NCI-H345 treated with DMSO at 0.1 percent for 48 hours (cell line): ENCODE measurements around the gene C5AR2.
"Not testable (repeated sequence)": the region's sequence is repeated elsewhere in the genome, so short reads cannot be mapped to it uniquely, and the experiment has no call there.

ENCODE experiments used
- DNase-seq: peaks from one replicate; lab custom pipeline; 2025; ENCODE audit not compliant: unreplicated experiment; lab: John Stamatoyannopoulos, UW

The C5AR2 gene

GRCh38 chr19:47323409-47323808 is 8.6 kb upstream of the C5AR2 start:
- DNase-seq, result no peak

- no peak for DNase-seq
Measured at GRCh38 chr19:47323872-47324271, 8.1 kb upstream of the C5AR2 start.

DNA sequence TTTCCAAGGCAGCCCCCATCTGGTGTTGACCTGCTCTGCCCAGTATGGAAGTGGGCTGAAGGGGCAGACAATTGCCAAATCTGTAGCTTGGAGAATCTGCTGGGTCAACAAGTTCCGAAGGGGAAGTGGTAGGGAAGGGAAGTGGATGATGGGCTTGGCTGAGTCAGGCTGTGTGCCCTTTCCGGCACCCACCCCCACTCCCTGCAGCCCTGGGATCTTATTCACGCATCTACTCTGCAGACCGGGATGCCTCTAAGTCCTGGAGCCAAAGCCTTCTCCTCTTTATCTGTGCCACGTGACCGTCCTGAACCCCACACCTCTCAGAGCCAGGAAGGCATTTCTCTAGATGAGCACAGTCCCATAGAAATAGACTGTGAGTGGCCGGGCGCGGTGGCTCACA is 7.5 kb upstream of the C5AR2 start:
- DNase-seq, result no peak

DNA sequence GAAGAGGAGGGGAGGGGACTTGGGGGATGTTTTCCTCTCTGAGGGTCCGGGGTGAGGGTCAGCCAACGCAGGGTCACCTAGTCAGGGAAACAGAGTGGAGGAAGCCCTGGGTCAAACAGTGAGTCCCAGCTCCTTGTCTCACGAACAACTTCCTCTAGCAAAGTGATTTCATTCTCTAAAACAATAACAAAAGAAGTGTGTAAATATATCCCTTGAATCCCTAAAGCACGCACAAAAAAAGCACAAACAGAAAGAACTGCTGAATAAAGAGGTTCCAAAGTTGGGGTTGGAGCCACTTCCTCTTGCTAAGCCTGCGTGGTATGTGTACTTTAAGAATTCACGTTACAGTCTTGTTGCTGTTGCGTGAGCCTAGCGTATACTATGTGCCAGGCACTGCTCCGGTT is 1.5 kb upstream of the C5AR2 start:
- no peak for DNase-seq

GRCh38 chr19:47331490-47331889 is 485 bp upstream of the C5AR2 start:
- no peak for DNase-seq

DNA sequence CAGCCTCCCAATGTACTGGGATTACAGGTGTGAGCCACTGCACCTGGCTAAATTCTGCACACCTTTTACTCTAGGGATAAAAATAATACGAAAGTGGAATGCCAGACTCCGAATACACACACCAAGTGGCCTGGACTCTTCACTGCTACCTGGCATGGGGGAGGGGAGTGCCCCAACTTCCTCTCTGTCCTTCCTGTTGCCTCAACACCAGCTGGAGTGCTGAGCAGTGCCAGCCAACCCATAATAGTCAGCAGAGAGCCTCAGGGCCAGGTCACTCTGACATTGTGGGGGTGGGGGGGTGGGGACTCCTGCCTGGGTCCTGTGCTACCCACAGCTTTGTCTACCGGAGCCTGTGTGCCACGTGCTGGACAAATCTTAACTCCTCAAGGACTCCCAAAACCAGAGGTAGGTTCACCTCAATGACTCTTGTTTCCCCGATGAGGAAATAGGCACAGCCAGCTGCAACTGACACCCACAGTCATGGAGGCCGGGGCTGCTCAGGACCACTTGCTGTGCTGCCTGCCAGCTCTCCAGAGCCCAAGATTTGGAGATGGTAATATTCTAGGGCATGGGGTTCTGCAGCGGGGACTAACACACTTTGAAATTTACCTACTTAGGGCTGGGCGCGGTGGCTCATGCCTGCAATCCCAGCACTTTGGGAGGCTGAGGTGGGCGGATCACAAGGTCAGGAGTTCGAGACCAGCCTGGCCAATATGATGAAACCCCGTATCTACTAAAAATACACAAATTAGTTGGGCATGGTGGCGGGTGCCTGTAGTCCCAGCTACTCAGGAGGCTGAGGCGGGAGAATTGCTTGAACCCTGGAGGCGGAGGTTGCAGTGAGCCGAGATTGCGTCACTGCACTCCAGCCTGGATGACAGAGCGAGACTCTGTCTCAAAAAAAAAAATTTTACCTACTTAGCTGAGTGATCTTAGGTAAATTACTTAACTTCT is 5.1 kb downstream of the C5AR2 start:
- not testable (repeated sequence) for DNase-seq

DNA sequence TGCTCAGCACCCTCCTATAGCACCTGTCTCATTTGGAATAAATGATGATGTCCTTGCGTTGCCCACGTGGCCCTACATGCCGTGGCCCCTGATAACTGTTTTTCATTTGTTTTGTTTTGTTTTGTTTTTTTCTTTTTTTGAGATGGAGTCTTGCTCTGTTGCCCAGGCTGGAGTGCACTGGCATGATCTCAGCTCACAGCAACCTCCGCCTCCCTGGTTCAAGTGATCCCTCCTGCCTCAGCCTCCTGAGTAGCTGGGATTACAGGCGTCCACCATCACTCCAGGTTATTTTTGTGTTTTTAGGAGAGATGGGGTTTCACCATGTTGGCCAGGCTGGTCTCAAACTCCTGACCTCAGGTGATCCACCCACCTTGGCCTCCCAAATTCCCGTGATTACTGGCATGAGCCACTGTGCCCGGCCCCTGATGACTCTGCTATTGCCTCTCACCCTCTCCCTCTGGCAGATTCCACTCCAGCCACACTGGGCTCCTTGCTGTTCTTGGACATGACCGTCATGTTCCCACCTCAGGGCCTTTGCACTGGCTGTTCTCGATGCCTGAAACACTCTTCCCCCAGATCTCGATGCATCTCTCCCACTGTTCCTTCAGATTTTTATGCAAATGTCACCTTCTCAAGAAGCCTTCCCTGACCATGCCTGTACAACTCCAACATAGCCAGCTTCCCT is 7.4 kb downstream of the C5AR2 start:
- no peak for DNase-seq

GRCh38 chr19:47340477-47341208 is 8.7 kb downstream of the C5AR2 start:
- no peak for DNase-seq

DNA sequence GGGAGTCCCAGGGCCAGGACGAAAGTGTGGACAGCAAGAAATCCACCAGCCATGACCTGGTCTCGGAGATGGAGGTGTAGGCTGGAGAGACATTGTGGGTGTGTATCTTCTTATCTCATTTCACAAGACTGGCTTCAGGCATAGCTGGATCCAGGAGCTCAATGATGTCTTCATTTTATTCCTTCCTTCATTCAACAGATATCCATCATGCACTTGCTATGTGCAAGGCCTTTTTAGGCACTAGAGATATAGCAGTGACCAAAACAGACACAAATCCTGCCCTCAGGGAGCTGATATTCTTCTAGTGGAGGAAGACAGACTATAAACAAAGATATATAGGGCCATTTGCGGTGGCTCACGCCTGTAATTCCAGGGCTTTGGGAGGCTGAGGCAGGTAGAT is 9.8 kb downstream of the C5AR2 start:
- DNase-seq, result no peak

- DNase-seq, result no peak
Measured at GRCh38 chr19:47343194-47343802, 11.3 kb downstream of the C5AR2 start.

DNA sequence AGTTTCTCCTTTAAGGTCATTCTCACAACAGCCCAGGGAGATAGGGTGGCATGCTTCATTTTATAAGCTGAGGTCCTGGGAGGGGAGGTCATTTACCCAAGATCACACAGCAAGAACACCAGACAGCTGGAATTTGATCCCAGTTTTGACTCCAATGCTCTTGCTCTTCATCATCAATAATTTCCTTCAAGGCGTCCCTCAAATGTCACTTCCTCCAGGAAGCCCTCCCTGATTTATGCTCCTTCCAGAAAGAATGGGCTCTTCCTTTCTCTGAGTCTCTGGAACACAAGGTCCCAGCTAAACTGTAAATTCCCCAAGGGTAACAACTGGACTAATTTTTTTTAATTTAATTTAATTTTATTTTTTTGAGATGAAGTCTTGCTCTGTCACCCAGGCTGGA is 12.4 kb downstream of the C5AR2 start:
- DNase-seq, result no peak

- not testable (repeated sequence) for DNase-seq
Measured at GRCh38 chr19:47346024-47346423, 14.0 kb downstream of the C5AR2 start.

DNA sequence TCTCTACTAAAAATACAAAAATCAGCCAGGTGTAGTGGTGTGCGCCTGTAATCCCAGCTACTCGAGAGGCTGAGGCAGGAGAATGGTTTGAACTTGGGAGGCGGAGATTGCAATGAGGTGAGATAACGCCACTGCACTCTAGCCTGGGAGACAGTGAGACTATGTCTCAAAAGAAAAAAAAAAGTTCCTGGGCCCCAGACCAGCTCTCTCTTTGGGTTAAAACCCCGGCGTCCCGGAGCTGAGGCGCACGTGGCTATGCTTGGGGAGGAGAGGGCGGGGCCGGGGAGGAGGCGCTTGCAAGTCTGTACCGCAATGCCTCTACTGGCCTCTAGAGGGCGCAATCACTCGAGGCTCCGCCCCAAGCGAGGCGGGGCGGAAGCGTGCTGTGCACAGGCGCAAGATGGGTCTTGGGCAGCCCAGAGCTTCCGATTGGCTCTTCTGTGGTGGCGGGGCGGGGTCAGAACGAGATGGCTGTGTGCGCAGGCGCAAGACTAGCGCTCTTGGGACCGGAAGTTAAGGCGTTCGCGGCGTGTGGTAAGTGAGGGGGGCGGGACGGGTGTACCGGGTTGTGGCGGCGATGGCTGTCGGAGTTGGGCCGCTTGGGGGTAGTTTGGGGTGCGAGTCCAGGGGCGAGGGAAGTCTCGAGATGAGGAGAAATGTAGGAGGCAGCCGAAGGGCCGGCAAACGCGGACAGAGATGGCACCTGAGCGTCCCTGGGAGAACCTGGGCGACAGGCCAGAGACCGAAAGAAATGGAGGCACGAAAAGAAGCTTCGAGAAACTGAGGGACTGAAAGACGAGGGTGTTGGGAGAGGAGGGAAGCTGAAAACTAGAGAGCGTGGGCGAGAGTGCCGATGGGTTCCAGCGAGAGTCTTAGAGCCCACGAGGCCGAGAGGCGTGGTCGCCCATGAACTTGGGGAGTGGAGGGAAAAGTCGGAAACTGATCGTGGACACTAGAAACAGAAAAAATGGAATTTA is 17.1 kb downstream of the C5AR2 start, which contains the start of gene DHX34:
TSS of gene DHX34 (plus strand) at position 497 of the 977 bp plus-strand sequence. CDS start 3,716 bp downstream, outside the sequence.
- DNase-seq, result peak; percentile 89

DNA sequence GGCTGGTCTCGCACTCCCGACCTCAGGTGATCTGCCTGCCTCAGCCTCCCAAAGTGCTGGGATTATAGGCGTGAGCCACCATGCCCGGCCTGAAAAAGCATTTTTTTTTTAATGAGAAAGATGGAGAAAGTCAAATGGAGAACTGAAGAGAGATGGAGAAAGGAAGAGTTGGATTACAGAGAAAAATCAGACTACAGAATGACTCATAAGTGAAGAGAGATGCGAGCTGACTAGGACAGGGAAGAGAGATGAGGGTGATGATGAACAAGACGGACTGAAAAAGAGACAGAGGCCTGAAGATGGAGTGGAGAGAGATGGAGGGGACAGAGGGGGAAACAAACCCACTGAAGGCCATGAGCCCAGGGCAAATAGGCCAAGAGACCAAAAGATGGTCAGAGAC is 18.7 kb downstream of the C5AR2 start:
- no peak for DNase-seq

DNA sequence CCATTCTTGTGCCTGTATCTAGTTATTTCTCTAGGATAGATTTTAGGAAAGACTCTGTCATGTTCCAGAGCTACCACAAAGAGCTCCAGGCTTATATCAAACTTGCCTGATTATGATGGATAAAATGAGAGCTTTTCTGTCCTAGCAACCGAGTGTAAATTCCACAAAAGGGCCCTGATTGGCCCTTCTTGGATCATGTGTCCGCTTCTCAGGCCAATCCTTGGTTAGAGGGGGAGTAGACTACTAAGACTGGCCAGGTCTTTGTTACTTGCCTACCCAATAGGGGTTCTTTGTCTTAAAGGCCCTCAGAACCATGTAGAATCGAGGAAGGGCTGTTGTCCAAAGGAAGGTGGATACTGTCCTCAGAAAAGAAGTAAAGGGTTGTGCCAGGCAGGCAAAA is 19.6 kb downstream of the C5AR2 start:
- DNase-seq, result no peak

DNA sequence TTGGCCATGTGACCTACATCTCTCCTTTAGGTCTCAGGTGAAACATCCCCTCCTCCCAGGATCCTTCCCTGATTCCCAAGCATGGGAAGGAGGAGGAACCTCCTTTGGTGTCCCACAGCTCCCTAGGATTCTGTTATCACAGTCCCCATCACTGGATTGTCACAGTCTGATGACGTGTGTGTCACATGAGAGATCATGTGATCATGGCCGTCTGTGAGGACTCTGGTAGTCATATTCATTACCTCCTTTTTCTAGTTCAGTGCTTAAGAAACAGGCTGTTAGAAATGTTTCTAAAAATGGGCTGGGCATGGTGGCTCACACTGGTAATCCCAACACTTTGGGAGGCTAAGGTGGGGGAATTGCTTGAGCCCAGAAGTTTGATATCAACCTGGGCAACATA is 20.1 kb downstream of the C5AR2 start:
- DNase-seq, result no peak

- DNase-seq, result no peak
Measured at GRCh38 chr19:47353307-47353712, 21.3 kb downstream of the C5AR2 start.

DNA sequence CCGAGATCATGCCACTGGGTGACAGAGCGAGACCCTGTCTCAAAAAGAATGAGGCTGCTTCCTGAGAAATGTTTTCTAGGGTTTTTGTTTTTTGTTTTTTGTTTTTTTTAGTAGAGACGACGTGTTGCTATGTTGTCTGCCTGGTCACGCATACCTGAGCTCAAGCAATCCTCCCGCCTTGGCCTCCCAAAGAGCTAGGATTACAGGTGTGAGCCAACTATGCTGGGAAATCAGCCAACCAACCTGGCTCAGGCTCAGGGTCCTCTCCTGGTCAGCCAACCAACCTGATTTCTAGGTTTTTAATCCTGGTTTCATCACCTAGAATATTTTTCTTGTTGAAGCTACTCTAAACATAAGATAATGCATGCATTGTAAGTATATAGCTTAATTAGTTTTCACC is 24.9 kb downstream of the C5AR2 start:
- no peak for DNase-seq

GRCh38 chr19:47357788-47358680 is 26.1 kb downstream of the C5AR2 start:
- no peak for DNase-seq
